GM23338 (cell line): ENCODE data around the gene ALOX15. TPM values are rescaled to one million over a fixed set of nuclear protein-coding genes. Genes with fewer than 3 reads are reported as not detected.

Source experiments
- CREB1 ChIP-seq: fragments of 250-450 bp; sonication (Bioruptor Pico); IDR thresholded peaks from 2 replicates; pipeline ENCODE4 v1.5.0; 2020; ENCODE audit warnings: low read depth, mild to moderate bottlenecking, moderate library complexity
- CTCF ChIP-seq, 2 experiments: fragments of 200-600 bp in 1 of 2; sonication (generic) in 1 of 2; conservative IDR thresholded peaks; 2 replicates each; pipeline versions ENCODE4 v1.5.1 to v1.6.1; 2016 to 2017; ENCODE audit warnings: antibody characterized with exemption in 2 of 2, low read depth in 2 of 2, mild to moderate bottlenecking in 2 of 2, moderate library complexity in 1 of 2
- ETS1 ChIP-seq: IDR thresholded peaks from 2 replicates; pipeline ENCODE4 v1.6.1; 2016; ENCODE audit warnings: antibody characterized with exemption
- EZH2 ChIP-seq: fragments of 200-600 bp; sonication (generic); IDR thresholded peaks from one replicate; pipeline ENCODE4 v1.8.0; 2017; ENCODE audit warnings: antibody characterized with exemption, mild to moderate bottlenecking, low read depth; ENCODE audit not compliant: unreplicated experiment
- EZH2phosphoT487 ChIP-seq: fragments of 200-600 bp; sonication (generic); IDR thresholded peaks from one replicate; pipeline ENCODE4 v1.8.1; 2018; ENCODE audit warnings: antibody characterized with exemption; ENCODE audit not compliant: unreplicated experiment
- JUNB ChIP-seq: IDR thresholded peaks from one replicate; pipeline ENCODE4 v1.6.1; 2016; ENCODE audit warnings: antibody characterized with exemption; ENCODE audit not compliant: unreplicated experiment
- NANOG ChIP-seq: IDR thresholded peaks from 2 replicates; pipeline ENCODE4 v1.6.1; 2016; ENCODE audit warnings: antibody characterized with exemption, borderline replicate concordance
- POLR2AphosphoS5 ChIP-seq: IDR thresholded peaks from 2 replicates; pipeline ENCODE4 v1.6.1; 2016; ENCODE audit warnings: antibody characterized with exemption, low read depth
- STAT1 ChIP-seq: IDR thresholded peaks from one replicate; pipeline ENCODE4 v1.6.1; 2016; ENCODE audit warnings: antibody characterized with exemption; ENCODE audit not compliant: unreplicated experiment
- ZNF114 ChIP-seq: fragments of 250-450 bp; sonication (Bioruptor Pico); IDR thresholded peaks from 2 replicates; pipeline ENCODE4 v1.5.0; 2020; ENCODE audit warnings: mild to moderate bottlenecking, moderate library complexity
- ZNF462 ChIP-seq: fragments of 250-450 bp; sonication (Bioruptor Pico); IDR thresholded peaks from 2 replicates; pipeline ENCODE4 v1.5.0; 2020; ENCODE audit warnings: mild to moderate bottlenecking, moderate library complexity
- polyA plus RNA-seq: library from polyadenylated mRNA; unstranded; fragments of >200 nt; fragmentation: Nextera tagmentation; extraction: Ambion mirVana; gene quantifications from 2 replicates; pipeline ENCODE4 v1.2.1, GENCODE V29; 2016
- total RNA-seq: library from RNA; depleted of rRNA; stranded (reverse); fragments of >200 nt; shearing (Covaris generic); gene quantifications from 2 replicates; pipeline ENCODE4 v1.2.3, GENCODE V29; 2014

ALOX15 gene
- total and polyA plus RNA-seq, 2 experiments from 2014 or later = 1.2 to 1.4 TPM

DNA sequence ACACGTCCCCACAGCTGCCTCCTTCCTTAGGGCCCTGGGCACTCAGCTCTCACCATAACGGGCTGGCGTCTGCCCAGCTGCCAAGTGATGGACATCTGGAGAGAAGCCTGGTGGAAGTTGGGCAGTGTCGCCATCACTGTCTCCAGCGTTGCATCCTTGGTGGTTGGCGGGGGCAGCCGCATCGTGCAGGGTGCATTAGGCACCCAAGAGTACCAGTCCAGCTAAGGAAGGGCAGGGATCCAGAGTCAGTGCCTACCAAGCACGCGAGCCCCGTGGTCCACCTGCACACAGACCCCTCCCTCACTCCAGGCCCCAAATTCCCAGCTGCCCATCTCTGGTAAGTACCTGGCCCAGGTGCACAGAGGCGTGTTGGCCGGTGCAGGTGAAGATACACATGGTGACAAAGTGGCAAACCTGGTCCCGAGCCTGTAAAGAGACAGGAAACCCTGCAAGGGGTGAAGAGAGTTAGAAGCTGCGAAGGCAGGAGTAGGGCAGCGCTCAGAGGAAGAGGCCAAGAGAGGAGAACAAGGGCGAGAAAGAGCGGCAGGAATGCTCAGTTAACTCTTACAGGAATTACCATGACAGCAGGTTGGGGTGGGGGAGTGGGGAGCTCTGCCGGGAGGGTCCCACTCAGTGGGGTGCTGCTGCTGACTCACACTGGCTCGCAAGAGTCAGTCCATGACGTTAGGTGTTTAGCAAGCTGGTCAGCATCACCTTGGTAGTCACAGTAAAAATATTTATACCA lies 9.5 kb downstream of the ALOX15 start (continued):
- no peak for TF ChIP-seq ZNF462 (CRISPR knock-in tag)
- TF ChIP-seq CREB1 = no peak
- no peak for TF ChIP-seq ETS1
- no peak for TF ChIP-seq NANOG
- TF ChIP-seq EZH2phosphoT487 = no peak
- TF ChIP-seq JUNB = no peak
- TF ChIP-seq EZH2 = no peak
- TF ChIP-seq POLR2AphosphoS5 = no peak
- TF ChIP-seq STAT1 = no peak
- TF ChIP-seq ZNF114 (CRISPR knock-in tag) = no peak
- TF ChIP-seq CTCF (conservative IDR thresholded peaks at IDR 0.05; ENCODE audit: low read depth in 2 of 2) = no peak
